ENCODE data around the gene HSPA4L. TPM values are rescaled to one million over a fixed set of nuclear protein-coding genes. Genes with fewer than 3 reads are reported as not detected.

HSPA4L gene
- total and polyA plus RNA-seq, 10 of the 15 experiments (the other 5 are each of a cell fraction or from before 2014, with no cell fraction given) = 8.6 to 40.5 (median 21.4) TPM

DNA sequence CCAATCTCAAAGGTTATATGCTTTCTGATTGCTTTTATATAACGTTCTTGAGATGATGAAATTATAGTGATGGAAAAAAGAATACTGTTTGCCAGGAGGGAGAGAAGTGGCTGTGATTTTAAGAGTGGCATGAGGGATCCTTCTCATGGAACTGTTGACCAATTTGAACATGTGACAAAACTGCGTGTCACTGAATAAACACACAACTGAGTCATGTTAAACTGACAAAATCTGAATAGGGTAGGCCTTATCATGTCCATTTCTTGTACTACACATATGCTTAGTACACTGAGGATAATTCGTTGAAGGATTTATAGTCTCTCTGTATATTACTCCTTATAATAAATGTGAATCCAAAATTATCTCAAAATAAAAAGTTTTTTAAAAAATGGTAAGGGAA lies 22.2 kb upstream of the HSPA4L start:
- H3K36me3 ChIP-seq (ENCODE audit: control insufficient read depth in 2 of 2, insufficient read depth in 2 of 2, low read length in 1 of 2) = no peaks in the 10 kb centered on the region
- intact Hi-C loops (cut with micrococcal nuclease; ENCODE audit: unreplicated experiment) = no loop called here
- no peak overlapping the region for H3K4me3 ChIP-seq
- H4K20me1 ChIP-seq (ENCODE audit: control insufficient read depth, insufficient read depth) = no peaks in the 10 kb centered on the region
- in situ Hi-C loops (cut with MboI) = no loop called here
- POLR2A ChIA-PET = no interaction called here
- no peaks in the 10 kb centered on the region for H3K27me3 ChIP-seq (replicated peaks in 1 of 2; ENCODE audit: control insufficient read depth in 2 of 2, insufficient read depth in 2 of 2, low read length in 1 of 2)
- H3K79me2 ChIP-seq (ENCODE audit: control insufficient read depth, insufficient read depth, low read length) = no peaks in the 10 kb centered on the region
- WGBS (ENCODE audit: insufficient coverage, insufficient replicate concordance, low lambda C conversion rate, missing lambda C conversion rate) = 32% methylated on average over 3 of the region's 3 CpGs
- H3K27ac ChIP-seq (ENCODE audit: control insufficient read depth, insufficient read depth) = no peak overlapping the region
- FAIRE-seq (no peak), DNase-seq (ENCODE audit: low read depth, low spot score) (no peak), ATAC-seq (no peak)
- no peak overlapping the region for H2AFZ ChIP-seq (ENCODE audit: control insufficient read depth, low read depth, low read length)
- no TSS peak for BruUV-seq (replicated peaks)
- no peak overlapping the region for H3K4me2 ChIP-seq (ENCODE audit: control insufficient read depth, insufficient read depth)
- TF ChIP-seq, protein P1, sequence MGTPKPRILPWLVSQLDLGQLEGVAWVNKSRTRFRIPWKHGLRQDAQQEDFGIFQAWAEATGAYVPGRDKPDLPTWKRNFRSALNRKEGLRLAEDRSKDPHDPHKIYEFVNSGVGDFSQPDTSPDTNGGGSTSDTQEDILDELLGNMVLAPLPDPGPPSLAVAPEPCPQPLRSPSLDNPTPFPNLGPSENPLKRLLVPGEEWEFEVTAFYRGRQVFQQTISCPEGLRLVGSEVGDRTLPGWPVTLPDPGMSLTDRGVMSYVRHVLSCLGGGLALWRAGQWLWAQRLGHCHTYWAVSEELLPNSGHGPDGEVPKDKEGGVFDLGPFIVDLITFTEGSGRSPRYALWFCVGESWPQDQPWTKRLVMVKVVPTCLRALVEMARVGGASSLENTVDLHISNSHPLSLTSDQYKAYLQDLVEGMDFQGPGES (IDR thresholded peaks at IDR 0.05) = no peak
- TF ChIP-seq, protein P2, sequence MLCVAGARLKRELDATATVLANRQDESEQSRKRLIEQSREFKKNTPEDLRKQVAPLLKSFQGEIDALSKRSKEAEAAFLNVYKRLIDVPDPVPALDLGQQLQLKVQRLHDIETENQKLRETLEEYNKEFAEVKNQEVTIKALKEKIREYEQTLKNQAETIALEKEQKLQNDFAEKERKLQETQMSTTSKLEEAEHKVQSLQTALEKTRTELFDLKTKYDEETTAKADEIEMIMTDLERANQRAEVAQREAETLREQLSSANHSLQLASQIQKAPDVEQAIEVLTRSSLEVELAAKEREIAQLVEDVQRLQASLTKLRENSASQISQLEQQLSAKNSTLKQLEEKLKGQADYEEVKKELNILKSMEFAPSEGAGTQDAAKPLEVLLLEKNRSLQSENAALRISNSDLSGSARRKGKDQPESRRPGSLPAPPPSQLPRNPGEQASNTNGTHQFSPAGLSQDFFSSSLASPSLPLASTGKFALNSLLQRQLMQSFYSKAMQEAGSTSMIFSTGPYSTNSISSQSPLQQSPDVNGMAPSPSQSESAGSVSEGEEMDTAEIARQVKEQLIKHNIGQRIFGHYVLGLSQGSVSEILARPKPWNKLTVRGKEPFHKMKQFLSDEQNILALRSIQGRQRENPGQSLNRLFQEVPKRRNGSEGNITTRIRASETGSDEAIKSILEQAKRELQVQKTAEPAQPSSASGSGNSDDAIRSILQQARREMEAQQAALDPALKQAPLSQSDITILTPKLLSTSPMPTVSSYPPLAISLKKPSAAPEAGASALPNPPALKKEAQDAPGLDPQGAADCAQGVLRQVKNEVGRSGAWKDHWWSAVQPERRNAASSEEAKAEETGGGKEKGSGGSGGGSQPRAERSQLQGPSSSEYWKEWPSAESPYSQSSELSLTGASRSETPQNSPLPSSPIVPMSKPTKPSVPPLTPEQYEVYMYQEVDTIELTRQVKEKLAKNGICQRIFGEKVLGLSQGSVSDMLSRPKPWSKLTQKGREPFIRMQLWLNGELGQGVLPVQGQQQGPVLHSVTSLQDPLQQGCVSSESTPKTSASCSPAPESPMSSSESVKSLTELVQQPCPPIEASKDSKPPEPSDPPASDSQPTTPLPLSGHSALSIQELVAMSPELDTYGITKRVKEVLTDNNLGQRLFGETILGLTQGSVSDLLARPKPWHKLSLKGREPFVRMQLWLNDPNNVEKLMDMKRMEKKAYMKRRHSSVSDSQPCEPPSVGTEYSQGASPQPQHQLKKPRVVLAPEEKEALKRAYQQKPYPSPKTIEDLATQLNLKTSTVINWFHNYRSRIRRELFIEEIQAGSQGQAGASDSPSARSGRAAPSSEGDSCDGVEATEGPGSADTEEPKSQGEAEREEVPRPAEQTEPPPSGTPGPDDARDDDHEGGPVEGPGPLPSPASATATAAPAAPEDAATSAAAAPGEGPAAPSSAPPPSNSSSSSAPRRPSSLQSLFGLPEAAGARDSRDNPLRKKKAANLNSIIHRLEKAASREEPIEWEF (IDR thresholded peaks at IDR 0.05; ENCODE audit: insufficient replicate concordance, low read depth, low read length) = no peak
- TF ChIP-seq, protein P3, sequence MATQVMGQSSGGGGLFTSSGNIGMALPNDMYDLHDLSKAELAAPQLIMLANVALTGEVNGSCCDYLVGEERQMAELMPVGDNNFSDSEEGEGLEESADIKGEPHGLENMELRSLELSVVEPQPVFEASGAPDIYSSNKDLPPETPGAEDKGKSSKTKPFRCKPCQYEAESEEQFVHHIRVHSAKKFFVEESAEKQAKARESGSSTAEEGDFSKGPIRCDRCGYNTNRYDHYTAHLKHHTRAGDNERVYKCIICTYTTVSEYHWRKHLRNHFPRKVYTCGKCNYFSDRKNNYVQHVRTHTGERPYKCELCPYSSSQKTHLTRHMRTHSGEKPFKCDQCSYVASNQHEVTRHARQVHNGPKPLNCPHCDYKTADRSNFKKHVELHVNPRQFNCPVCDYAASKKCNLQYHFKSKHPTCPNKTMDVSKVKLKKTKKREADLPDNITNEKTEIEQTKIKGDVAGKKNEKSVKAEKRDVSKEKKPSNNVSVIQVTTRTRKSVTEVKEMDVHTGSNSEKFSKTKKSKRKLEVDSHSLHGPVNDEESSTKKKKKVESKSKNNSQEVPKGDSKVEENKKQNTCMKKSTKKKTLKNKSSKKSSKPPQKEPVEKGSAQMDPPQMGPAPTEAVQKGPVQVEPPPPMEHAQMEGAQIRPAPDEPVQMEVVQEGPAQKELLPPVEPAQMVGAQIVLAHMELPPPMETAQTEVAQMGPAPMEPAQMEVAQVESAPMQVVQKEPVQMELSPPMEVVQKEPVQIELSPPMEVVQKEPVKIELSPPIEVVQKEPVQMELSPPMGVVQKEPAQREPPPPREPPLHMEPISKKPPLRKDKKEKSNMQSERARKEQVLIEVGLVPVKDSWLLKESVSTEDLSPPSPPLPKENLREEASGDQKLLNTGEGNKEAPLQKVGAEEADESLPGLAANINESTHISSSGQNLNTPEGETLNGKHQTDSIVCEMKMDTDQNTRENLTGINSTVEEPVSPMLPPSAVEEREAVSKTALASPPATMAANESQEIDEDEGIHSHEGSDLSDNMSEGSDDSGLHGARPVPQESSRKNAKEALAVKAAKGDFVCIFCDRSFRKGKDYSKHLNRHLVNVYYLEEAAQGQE (IDR thresholded peaks at IDR 0.05; ENCODE audit: low read depth, low read length) = no peak
- TF ChIP-seq MEF2A (IDR thresholded peaks at IDR 0.05; ENCODE audit: insufficient read depth, low read depth, low read length) = no peak
- no peak for TF ChIP-seq ZSCAN29 (IDR thresholded peaks at IDR 0.05)
- TF ChIP-seq EP300 (IDR thresholded peaks at IDR 0.05; ENCODE audit: borderline replicate concordance in 1 of 2, control insufficient read depth in 1 of 2, low read depth in 2 of 2, low read length in 2 of 2) = no peak
- no peak for TF ChIP-seq SREBF1 (IDR thresholded peaks at IDR 0.05; ENCODE audit: low read length)
- no peak for TF ChIP-seq RELA (IDR thresholded peaks at IDR 0.05; ENCODE audit: borderline replicate concordance, partially characterized antibody)
- TF ChIP-seq CHD2 (IDR thresholded peaks at IDR 0.05; ENCODE audit: borderline replicate concordance, low read depth, low read length) = no peak
- no peak for TF ChIP-seq RAD51 (IDR thresholded peaks at IDR 0.05)
- TF ChIP-seq, protein P4, sequence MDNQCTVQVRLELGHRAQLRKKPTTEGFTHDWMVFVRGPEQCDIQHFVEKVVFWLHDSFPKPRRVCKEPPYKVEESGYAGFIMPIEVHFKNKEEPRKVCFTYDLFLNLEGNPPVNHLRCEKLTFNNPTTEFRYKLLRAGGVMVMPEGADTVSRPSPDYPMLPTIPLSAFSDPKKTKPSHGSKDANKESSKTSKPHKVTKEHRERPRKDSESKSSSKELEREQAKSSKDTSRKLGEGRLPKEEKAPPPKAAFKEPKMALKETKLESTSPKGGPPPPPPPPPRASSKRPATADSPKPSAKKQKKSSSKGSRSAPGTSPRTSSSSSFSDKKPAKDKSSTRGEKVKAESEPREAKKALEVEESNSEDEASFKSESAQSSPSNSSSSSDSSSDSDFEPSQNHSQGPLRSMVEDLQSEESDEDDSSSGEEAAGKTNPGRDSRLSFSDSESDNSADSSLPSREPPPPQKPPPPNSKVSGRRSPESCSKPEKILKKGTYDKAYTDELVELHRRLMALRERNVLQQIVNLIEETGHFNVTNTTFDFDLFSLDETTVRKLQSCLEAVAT (IDR thresholded peaks at IDR 0.05) = no peak
- CTCF ChIA-PET = no interaction called here
- no peak overlapping the region for H3K9ac ChIP-seq (ENCODE audit: control insufficient read depth, insufficient read depth, low read length)
- SMC1A ChIA-PET (ENCODE audit: uncharacterized antibody, unreplicated experiment) = no interaction called here
- RAD21 ChIA-PET (ENCODE audit: unreplicated experiment) = no interaction called here
- H3K4me1 ChIP-seq (ENCODE audit: control insufficient read depth, insufficient read depth, low read length) = no peaks in the 10 kb centered on the region
- H3K9me3 ChIP-seq (replicated peaks; ENCODE audit: control insufficient read depth, insufficient read depth, low read length) = no peaks in the 10 kb centered on the region; the same call in 2 of the 3 replicates
